Measurements from ENCODE around the gene DNMT3A. TPM values are rescaled to one million over a fixed set of nuclear protein-coding genes. Genes with fewer than 3 reads are reported as not detected.
A peak's percentile ranks its signal among the peaks of the same experiment; 100 is the strongest.

The DNMT3A gene
- 100 to 1,000 TPM in 1 of 12 donors, 10 to 100 TPM in 11; 44.6 to 244 (median 56.8) TPM for polyA plus RNA-seq (ENCODE audit: insufficient read length in 12 of 12)
- long read RNA-seq, donor 1, partial matches to known transcripts = 0 of 4 reads
- long read RNA-seq, donor 1, other reads (novel, unspliced or antisense) = 0 of 4 reads
- long read RNA-seq, donor 2, partial matches to known transcripts = 0 of 2 reads
- long read RNA-seq, donor 2, other reads (novel, unspliced or antisense) = 0 of 2 reads
- long read RNA-seq, donor 3, partial matches to known transcripts = 0 of 3 reads
- long read RNA-seq, donor 3, other reads (novel, unspliced or antisense) = 0 of 3 reads
- long read RNA-seq, donor 4, partial matches to known transcripts = 0 of 2 reads
- long read RNA-seq, donor 4, other reads (novel, unspliced or antisense) = 0 of 2 reads
- long read RNA-seq, donor 5, partial matches to known transcripts = 5 of 7 reads
- long read RNA-seq, donor 5, other reads (novel, unspliced or antisense) = 0 of 7 reads
- long read RNA-seq, donor 6, partial matches to known transcripts = 0 of 2 reads
- long read RNA-seq, donor 6, other reads (novel, unspliced or antisense) = 0 of 2 reads
- long read RNA-seq, donor 7, partial matches to known transcripts = 0 of 1 reads
- long read RNA-seq, donor 7, other reads (novel, unspliced or antisense) = 0 of 1 reads
- long read RNA-seq, donor 8, full-length matches to known transcripts = 3 of 10 reads
- long read RNA-seq, donor 8, partial matches to known transcripts = 7 of 10 reads
- long read RNA-seq, donor 8, other reads (novel, unspliced or antisense) = 0 of 10 reads
- long read RNA-seq, donor 9, partial matches to known transcripts = 28 of 29 reads
- long read RNA-seq, donor 9, other reads (novel, unspliced or antisense) = 0 of 29 reads
- long read RNA-seq, donor 10, full-length matches to known transcripts = 6 of 6 reads
- long read RNA-seq, donor 10, partial matches to known transcripts = 0 of 6 reads
- long read RNA-seq, donor 10, other reads (novel, unspliced or antisense) = 0 of 6 reads
- long read RNA-seq, donor 11, partial matches to known transcripts = 0 of 2 reads
- long read RNA-seq, donor 11, other reads (novel, unspliced or antisense) = 0 of 2 reads

DNA sequence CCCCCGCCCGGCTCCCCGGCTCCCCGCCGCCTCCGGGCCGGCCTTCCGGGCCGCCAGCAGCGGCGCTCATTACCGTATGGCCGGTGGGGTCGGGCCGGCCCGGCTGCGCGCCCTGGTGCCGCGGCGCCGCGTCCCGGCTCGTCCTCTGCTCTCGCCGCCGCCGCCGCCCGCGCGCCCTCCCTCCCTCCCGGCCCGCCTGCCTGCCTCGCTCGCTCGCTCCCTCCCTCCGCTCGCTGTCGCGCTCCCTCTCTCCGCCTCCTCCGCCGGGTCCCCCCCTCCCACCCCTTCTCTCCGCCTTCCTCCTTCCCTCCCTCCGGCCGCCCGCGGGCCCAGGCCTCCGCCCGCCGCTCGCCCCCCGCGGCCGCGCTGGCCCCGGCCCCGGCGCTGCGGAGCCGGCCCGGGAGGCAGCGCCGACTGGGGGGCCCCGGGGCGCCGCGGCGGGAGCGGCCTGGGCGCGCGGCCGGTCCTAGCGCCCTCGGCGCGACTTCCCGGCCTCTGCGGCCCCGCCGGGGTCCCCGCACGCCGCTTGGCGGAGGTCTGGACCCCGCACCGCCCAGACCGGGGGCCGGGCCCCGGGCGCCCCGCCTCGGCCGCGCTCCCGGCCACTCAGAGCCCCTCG is at the start of gene DNMT3A:
DNMT3A (minus strand) TSS at position 173 of the 619 bp plus-strand sequence. CDS start 27,941 bp downstream, outside the sequence.
- peak; percentile 80 for DNase-seq

DNA sequence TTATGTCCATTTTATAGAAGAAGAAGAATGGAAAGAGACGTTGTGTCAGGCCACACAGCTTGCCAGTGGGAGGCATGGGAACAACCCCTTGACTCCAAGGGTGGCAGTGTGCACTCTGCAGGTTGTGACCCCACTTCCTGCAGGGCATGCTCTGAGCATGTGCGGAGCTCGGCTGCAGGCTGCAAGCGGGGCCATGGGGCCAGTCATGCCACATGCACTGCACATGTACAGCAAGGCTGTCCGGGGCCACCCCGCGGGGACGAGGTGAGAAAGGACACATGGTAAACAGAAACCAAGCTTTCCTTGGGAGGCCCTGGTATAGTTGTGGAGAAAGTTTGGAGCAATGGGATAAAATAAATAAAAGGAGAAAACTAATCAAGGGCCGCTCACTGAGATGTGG is 47.4 kb upstream of the DNMT3A start:
- no peak for DNase-seq

DNA sequence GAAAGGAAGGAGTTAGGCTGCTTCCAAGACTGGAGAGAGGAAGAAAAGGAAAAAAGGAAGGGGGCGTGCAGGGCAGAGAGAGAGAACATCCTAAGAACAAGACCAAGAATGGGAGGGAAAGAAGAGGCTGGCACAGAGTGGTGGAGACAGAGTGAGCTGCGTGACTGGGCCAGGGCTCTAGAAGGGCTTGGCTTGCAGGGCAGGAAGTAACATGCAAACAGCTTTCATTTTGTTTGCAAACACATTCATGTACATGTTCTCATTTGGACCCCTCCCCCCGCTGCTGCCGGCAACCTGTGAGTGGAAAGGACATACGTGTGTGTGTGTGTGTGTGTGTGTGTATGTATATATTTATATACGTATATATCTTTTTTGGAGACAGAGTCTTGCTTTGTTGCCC is 46.8 kb upstream of the DNMT3A start:
- DNase-seq = no peak

DNA sequence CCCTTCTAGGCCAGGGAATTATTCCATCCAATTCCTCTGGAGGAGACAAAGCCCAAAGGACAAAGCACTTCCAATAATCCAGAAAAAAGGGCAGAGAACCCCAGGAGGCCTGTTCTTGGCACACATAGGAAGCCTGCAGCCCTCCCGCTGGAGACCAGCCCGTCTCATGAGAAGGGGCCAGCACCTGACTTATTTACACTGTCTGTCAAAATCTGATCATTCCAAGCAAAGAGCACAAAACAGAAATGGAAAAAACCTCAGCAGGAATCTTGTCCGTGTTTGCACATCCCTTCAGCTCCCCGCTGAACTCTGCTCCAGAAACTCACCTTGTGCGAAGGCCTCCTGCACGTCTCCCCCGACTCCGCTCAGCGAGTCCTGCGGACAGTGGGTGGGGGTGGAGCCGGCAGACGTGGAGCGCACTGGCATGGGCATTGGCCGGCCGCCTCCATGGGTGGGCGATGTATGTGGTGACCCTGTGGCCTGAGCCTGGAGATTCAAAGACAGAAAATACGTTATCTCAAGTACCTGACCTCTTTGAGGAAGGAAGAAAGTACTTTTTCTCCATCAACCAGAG is 46.2 kb upstream of the DNMT3A start:
- no peak for DNase-seq

DNA sequence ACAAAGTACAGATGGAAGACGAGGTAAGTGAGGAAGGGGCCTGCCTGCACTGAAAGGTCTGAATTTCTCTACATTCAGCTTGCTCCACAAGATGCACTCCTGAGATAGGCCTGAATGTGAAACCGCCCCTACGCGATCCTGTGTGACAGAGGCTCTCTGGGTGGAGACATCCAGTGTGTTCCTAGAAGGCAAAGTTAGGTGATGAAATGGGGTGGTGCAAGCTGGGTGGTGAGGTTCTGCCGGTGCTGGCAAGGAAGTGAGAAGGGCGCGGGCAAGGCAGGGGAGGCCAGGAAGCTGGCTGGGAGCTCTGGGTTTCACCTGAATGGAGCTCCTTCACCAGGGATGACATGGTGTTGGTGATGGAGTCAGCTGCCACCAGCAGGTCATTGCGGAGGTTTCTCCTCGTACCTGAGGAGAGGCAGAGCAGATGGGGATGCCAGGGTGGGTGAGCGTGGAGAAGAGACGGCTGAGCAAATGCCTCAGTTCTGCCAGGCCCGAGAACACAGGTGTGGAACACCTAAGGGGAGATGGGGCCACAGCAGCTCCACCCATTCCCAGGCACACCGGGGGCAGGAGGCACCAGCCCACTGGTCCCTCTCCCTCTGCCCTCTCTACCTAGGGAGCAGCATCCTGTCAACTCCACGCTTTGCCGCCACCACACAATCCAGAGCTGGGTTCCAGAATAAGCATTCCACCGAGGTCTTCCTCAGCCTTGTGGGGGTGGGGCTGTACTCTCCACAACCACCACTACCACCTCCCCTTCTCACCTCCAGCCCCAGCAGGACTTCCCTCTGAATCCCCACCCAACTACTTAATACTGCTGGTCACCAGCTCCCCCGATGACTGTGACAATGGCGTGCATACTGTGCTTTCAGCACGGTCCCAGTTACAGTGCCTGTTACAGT is 45.5 kb upstream of the DNMT3A start:
- DNase-seq = no peak

DNA sequence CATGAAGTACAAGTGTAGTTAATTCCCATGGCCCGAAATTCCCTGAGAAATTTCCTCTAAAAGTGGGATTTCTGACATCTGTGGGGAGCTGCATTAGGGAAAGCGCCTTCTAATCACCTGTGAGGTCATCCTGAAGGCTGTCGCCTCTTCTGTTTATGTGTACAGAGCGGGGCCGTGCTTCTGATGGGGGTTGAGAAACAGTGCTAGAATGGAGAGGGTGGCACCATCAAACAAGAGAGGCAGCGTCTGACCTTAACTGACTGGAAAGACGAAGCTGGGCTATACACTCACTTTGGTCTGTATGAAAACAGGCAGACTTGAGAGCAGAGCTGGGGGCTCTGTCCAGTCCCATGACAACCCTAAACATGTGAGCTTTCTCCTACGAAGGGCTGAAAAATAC is 44.2 kb upstream of the DNMT3A start:
- DNase-seq = no peak

DNA sequence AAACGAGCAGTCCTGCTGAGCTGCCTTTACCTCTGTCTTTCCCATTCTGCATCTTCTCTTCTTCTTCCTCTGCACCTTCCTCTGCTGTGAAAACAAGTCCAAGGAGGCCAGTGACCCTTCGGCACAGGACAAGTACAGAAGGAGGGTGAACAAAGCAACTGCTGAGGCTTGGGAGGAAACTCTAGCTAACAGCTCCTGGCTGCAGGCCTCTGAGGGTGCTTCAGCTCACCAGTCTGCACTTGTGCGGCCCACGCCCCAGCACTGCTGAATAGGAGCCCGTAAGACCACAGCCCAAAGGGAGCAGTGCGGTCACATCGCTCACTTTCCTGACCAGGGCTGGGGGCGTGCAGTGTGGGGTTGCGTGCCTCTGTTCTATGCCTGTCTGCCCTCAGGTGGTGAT is 42.1 kb upstream of the DNMT3A start:
- no peak for DNase-seq

DNA sequence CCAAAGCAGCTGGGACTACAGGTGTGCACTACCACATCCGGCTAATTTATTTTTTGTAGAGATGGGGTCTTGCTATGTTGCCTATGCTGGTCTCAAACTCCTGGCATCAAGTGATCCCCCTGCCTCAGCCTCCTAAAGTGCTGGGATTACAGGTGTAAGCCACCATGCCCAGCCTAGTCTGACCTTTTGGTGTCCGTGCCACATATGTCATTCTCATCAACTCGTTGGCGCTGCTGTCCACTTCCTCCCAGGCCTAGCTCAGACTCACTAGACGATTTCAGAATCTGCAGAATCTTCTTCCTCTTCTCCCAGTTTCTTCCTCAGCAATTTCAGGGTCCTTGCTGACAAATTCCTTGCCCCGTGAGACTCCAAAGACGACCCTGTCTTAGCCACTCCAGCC is 39.8 kb upstream of the DNMT3A start:
- no peak for DNase-seq

DNA sequence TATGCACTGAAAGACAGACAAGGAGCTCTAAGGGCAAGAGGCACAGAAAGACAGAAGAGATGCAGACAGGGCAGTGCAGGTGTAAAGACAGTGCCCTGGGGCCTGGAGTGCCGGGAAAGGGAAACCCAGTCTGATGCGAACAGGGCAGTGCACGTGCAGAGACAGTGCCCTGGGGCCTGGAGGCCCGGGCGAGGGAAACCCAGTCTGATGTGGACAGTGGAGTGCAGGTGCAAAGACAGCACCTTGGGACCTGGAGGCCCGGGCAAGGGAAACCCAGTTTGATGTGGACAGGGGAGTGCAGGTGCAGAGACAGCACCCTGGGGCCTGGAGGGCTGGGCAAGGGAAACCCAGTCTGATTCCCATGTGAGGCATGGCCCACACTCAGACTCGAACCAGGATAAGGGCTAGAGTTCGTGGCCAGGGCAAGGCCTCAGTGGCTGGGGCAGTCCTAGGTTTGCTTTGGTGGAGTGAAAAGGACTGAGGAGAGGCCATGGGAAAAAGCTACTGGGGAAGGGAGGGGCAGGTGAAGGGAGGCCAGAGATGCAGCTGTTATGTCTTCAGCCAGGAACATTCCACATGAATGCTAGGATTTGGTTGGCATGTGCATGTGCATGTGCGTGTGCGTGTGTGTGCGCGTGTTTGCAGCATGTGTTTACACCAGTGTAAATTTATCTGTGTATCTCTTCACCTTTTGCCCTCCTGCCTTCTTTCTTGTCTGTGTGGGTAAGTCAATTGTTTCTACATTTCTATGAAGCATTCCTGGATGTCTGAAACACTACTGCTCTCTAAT is 39.1 kb upstream of the DNMT3A start:
- DNase-seq = peak; percentile 40

DNA sequence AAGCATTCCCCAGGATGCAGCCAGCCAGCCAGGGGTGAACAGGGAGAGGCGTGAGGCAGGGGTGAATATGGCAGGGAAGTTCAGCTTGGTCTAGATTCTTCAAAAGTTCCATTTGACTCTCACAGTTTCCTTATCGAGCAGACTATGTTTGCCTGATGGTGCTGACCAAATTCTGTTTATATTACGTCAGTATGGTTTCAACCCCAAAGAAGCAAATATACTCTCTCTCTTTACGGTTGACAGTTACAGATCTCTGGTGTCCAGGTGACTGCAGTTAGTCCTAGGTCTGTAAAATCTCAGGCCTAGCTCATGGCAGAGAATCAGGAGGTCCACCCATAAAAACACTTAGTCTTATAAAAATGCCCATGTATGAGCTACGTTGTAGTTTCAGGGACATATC is 38.3 kb upstream of the DNMT3A start:
- no peak for DNase-seq

DNA sequence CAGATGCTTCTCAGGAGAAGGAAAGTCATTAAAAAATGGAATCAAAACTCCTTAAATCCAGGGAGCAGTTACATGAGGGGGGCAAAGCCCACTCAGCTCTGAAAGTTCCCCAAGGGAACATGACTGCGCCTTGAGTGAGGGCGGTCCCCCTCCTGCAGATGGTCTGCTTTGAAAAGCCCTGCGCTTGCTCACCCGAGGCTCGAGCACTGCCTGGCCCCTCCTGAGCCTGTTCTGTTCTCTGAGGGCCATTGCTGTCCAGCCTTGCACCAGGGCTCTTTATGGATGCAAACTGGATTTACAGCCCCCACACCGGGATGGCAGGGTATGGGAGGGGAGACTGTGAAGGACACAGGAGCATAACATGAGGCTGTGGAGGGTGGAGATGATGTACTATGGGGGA is 37.8 kb upstream of the DNMT3A start:
- DNase-seq = no peak

DNA sequence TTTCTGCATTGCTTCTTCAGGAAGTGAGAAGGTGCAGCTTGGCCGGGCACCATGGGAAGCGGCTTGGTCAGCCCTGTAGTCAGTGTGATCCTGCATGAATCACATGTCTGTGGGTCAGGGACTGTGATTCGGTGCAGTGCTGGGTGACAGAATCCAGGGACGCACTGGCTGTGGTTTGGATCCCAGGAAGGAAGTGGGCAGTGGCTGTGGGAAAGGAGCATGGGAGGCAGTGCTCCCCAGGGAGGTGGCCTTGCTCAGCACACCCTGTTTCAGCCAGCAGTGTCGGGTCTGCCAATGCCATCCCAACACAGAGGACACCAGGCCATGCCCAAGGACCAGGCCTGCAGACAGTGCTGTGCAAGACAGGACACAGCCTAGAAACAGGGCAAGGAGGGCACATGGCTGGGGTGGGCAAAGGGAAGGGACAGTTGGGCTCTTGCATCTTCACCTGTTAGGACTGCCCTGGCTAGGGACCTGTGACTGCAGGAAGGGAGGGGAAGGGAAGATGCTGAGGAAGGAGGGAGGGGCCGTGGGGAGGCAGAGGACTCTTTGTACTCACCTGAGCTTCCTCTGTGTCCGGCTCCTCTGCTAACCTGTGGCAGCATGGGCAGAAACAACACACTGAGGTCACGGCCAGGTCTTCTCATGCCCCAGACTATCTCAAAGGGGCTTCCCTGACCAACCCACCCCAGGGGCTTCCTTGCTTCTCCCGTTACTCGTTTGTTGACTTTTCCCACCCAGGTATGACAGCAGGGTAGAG is 37.2 kb upstream of the DNMT3A start:
- DNase-seq = no peak

DNA sequence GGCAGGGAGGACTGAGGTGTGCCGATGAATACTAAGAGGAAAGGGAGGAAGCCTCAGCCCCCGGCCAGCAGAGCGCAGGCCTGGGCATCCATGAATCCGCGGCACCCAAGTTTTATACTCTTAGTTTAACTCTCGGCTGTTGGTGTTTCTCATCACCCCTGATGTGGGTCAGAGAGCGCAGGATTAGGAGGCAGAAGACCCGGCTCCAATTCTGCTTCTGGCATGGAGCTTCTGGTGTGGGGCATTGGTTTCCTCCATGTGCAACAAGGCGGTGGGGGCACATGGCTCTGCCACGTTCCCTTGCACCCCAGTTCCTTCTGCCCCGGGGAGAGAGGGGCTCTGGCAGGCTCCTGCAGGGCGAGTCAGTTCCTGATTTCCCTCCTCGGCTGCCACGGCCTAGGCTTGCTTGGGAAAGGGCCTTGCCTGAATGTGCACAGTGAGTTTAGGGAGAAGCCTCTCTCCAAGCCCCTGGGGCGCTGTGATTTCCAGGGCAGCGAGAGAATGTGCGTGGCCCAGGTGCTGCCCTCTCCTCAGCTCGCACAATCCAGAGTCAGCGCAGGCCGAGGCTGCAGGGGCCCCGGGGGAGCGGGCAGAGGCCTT is 36.2 kb upstream of the DNMT3A start:
- DNase-seq = no peak

DNA sequence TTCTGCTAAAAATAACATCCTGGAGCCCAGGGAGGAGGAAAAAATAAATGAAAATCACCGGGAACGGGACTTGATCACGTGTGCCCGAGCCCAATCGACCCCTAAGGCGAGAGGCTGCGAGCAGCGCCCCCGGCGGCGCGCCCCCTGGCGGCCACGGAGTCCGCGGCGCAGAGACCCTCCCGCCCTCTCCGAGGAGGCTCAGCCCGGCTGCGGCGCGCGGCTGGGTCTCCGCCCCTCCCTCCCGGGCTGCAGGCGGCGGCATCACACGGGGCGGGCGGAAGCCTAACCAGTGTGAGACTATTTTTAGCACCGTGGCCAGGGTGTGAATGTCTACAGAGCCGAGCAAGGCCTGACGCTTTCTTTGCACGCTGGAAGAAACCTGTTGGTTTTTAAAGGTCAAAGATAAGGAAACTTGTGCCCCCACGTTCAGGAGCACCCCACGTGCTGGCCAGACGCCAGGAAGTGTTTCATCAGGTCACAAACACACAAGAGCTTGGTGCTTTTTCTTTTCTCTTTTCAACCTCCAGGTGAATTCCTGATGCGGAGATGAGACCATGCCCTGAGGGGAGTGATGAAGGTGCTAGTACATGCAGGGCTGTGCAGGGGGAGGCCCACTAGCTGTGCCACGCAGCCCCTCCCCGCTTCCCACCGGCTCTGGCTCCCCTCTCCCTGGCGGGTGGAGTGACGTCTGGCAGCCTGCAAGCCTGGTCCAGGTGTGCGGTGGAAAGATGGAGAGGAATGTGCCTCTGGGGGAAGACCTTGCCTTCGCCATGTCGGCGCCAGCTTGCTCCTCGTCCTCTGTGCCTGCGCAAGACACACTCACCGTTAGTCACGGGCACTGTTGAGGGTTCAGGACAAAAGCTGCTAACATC is 35.3 kb upstream of the DNMT3A start:
- peak; percentile 81 for DNase-seq

DNA sequence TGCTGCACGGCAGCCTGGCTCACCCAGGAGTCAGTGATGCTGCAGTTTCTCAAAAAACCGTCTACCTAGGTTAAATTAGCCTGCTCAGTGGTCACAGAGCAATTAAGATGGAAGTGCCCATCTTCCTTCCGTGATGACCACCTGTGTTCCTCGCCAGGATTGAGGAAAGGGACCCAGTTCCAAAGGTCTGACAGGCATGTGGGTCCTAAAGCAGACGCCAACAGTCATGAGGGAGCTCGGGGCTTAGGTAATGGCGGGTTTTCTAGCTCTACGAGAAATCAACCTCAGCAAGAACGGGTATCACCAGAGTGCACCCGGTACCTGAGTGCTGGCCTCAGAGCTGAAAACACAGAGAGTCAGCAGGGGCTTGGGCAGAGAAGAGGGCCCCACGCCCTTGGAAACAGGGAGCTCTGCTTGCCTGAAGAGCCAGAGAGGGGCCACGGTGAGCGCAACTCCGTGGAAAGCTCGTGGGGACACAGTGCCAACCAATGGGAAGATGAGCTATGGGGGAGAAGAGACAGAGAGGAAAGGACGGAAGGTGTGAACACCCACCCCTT is 34.3 kb upstream of the DNMT3A start:
- DNase-seq = no peak

DNA sequence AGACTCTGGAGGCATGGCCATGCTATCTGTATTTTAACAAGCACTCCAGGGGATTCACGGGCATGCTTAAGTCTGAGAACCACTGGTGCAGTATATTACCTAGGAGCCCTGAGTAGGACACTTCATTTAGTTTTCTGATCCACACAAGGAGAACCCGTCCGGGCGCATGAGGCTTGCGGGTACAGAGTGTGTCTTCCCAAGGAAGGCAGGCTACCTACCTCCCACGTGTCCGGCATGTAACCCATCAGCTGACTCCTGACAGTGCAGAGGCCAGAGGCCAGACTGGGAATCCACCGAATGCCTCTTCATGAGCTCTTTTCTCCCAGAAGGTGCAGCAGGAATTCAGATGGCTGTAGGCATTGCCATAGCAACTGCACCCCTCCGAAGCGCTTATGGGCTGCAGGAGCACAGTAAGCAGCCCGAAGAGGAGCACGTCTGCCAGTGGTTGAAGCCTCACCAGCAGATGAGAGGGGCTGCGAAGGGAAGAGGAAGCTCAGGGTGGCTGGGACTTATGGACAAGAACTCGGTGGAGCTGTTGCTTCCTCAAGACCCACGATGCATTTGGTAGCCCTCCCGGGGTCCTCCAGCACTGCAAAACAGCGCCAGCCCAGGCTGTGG is 33.8 kb upstream of the DNMT3A start:
- DNase-seq = no peak

DNA sequence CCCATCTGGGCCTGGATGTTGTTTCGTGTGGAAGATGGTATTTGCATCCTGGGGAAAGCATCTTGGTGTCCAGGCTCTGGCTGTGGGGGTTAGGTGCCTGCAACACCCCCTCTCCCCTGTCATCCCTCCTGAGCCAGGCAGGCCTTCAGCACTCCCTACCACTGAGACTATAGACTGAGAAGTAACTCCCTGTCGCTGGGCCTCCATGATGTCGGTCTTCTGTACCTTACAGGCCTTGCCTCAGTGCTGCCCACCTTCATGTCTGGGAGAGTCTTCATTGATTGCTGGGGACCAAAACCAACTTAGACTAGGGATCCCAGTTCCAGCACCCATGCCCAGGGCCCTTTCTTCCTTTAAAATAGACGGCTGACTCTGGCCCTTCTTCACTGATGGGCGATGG is 33.1 kb upstream of the DNMT3A start:
- DNase-seq = no peak
